Loucy (cell line): ENCODE results near the gene SRPK3.

Source experiments
- H2AFZ ChIP-seq: fragments of 200-600 bp; sonication (generic); 2 replicates; pipeline ENCODE4 v1.6.0; 2016; ENCODE audit warnings: antibody characterized with exemption, mild to moderate bottlenecking, low read length, moderate library complexity
- H3F3A ChIP-seq: fragments of 200-600 bp; 2 replicates; pipeline ENCODE4 v1.6.0; 2016; ENCODE audit warnings: antibody characterized with exemption, low read depth, mild to moderate bottlenecking
- H3K27me3 ChIP-seq: fragments of 200-600 bp; sonication (generic); 2 replicates; pipeline ENCODE4 v1.6.1; 2014; ENCODE audit warnings: low read length, mild to moderate bottlenecking; ENCODE audit not compliant: insufficient read depth, poor library complexity, severe bottlenecking
- H3K36me3 ChIP-seq: fragments of 200-600 bp; sonication (generic); 2 replicates; pipeline ENCODE4 v1.6.1; 2016; ENCODE audit warnings: low read length; ENCODE audit not compliant: insufficient read depth
- H3K4me1 ChIP-seq: fragments of 200-600 bp; sonication (generic); 2 replicates; pipeline ENCODE4 v1.5.1; 2014; ENCODE audit warnings: low read length, mild to moderate bottlenecking; ENCODE audit not compliant: insufficient read depth, poor library complexity, severe bottlenecking
- H3K4me2 ChIP-seq: fragments of 200-600 bp; sonication (generic); 2 replicates; pipeline ENCODE4 v1.6.0; 2014; ENCODE audit warnings: antibody characterized with exemption, low read length, low read depth, mild to moderate bottlenecking; ENCODE audit not compliant: poor library complexity, severe bottlenecking
- H3K4me3 ChIP-seq: fragments of 200-600 bp; sonication (generic); 2 replicates; pipeline ENCODE4 v1.5.1; 2014; ENCODE audit warnings: low read length, mild to moderate bottlenecking, mixed read lengths; ENCODE audit not compliant: poor library complexity, severe bottlenecking
- H3K79me2 ChIP-seq: fragments of 200-600 bp; sonication (generic); 2 replicates; pipeline ENCODE4 v1.6.1; 2014; ENCODE audit warnings: low read length; ENCODE audit not compliant: insufficient read depth
- H3K9ac ChIP-seq: fragments of 200-600 bp; sonication (generic); 2 replicates; pipeline ENCODE4 v1.6.0; 2014; ENCODE audit warnings: mild to moderate bottlenecking, low read depth, low read length, moderate library complexity; ENCODE audit not compliant: poor library complexity, severe bottlenecking
- H3K9me2 ChIP-seq: fragments of 200-600 bp; sonication (generic); replicated peaks from 2 replicates; pipeline ENCODE4 v1.6.1; 2016; ENCODE audit warnings: low read depth, low read length, mixed read lengths
- H3K9me3 ChIP-seq: fragments of 200-600 bp; sonication (generic); 2 replicates; pipeline ENCODE4 v1.6.1; 2014; ENCODE audit warnings: mild to moderate bottlenecking, antibody characterized with exemption, low read length, low read depth; ENCODE audit not compliant: insufficient read depth
- H4K20me1 ChIP-seq: fragments of 200-600 bp; sonication (generic); 2 replicates; pipeline ENCODE4 v1.6.0; 2014; ENCODE audit warnings: antibody characterized with exemption, low read length, mild to moderate bottlenecking; ENCODE audit not compliant: insufficient read depth, poor library complexity, severe bottlenecking
- CTCF ChIP-seq: fragments of 200-600 bp; sonication (generic); conservative IDR thresholded peaks from 2 replicates; pipeline ENCODE4 v1.5.1; 2014; ENCODE audit warnings: mild to moderate bottlenecking, antibody characterized with exemption, low read length
- EZH2phosphoT487 ChIP-seq: fragments of 200-600 bp; IDR thresholded peaks from 2 replicates; pipeline ENCODE4 v1.6.1; 2018; ENCODE audit warnings: antibody characterized with exemption, mild to moderate bottlenecking, moderate library complexity, borderline replicate concordance

SRPK3 gene

GRCh38 chrX:153764786-153765137 is 16.1 kb upstream of the SRPK3 start:
- TF ChIP-seq CTCF (no peak), EZH2phosphoT487 (no peak)
- no peaks in the 10 kb centered on the region for H3K9me3 ChIP-seq
- H3K79me2 ChIP-seq, result no peaks in the 10 kb centered on the region
- no peaks in the 10 kb centered on the region for H3F3A ChIP-seq
- no peaks in the 10 kb centered on the region for H4K20me1 ChIP-seq
- no peak overlapping the region for H3K4me3 ChIP-seq
- no peak overlapping the region for H2AFZ ChIP-seq
- H3K4me1 ChIP-seq, result peaks cover 4% of the 10 kb centered on the region
- no peaks in the 10 kb centered on the region for H3K36me3 ChIP-seq
- H3K9me2 ChIP-seq, result no peaks in the 10 kb centered on the region
- H3K9ac ChIP-seq, result no peak overlapping the region
- H3K27me3 ChIP-seq, result no peaks in the 10 kb centered on the region
- H3K4me2 ChIP-seq, result no peak overlapping the region

DNA sequence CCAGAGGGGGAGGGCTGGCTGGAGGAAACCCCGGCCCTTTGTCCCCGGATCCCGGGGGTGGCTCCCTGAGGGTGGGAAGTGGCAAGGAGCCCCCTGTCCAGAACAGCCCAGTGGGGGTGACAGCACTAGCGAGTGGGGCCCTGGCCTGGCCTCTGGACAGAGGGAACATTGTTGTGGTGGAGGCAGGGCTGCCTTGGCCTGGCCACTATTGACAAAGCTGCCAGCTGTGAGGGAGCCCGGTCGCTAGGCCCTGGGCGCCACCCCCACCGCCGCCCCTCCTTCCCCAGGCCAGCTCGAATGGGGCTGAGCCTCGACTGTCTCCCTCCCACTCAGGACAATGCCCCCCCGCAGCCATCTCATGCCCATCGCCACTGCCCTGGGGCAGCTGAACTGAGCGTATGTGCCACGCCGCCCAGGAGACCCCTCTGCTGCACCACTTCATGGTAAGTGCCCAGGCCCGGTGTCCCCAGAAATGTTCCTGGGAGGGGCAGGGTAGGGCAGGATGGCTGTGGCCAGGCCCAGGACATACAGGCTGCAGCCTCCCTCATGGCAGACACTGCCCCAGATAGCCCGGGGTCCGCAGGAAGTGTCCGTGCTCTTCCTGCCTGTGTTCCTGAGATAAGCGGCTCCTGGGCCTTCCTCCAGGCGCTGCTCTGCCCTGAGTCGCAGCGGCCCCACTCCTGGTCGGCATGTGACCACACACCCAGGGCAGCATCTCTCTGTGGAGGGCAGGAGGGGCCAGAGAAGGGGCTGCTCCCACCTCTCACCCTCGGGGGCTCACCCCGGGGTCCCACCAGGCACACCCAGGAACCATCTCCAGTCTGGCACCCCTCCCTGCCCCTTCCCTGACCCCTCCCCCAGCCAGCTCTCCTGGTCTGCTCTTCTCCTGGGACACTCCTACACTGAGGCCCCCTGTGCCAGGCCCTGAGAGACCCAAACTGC is 15.4 kb upstream of the SRPK3 start:
- no peaks in the 10 kb centered on the region for H4K20me1 ChIP-seq
- no peaks in the 10 kb centered on the region for H3K9me3 ChIP-seq
- H3K4me2 ChIP-seq, result peak overlapping the region; percentile 68
- H2AFZ ChIP-seq, result no peak overlapping the region
- no peaks in the 10 kb centered on the region for H3K79me2 ChIP-seq
- peak overlapping the region; percentile 64 for H3K4me3 ChIP-seq
- no peaks in the 10 kb centered on the region for H3K9me2 ChIP-seq
- no peak for TF ChIP-seq EZH2phosphoT487
- TF ChIP-seq CTCF, result no peak
- H3K4me1 ChIP-seq, result peaks cover 4% of the 10 kb centered on the region
- H3K27me3 ChIP-seq, result no peaks in the 10 kb centered on the region
- H3F3A ChIP-seq, result no peaks in the 10 kb centered on the region
- no peaks in the 10 kb centered on the region for H3K36me3 ChIP-seq
- H3K9ac ChIP-seq, result peak overlapping the region; percentile 56

DNA sequence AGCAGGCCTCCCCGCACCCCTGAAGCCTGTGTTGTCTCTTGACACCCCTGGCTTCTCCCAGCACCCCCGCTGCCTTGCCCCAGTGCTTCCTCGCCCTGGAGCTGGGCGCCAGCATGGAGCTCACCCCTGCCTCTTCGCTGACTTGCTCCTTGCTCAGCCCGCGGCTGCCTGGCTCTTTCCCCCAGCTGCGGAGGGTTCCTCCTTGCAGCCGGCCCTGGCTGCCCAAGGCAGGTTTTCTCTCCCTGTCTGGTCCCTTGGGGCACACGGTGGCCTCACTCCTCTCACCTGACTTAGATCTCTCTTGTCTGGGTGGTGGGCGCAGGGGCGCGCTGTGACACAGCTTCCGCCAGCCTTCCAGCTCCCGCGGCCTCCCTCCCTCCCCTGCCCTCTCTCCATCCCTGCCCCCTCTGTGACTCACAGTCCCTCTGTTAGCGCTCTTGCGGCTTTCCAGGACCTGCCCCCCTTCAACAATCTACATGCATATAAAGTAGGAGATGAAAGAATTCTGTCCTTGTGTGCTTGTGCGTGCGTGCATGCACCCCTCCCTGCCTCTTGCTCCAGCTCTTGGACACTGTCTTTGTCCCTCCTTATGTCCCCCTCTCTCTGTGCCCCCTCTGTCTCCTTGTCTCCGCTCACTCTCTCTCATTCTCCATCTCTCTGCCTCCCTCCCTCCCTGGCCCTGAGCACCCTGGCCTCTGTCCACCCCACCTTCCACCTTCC is 14.6 kb upstream of the SRPK3 start:
- peaks cover 4% of the 10 kb centered on the region for H3K4me1 ChIP-seq

More for the DNA sequence above, 14.6 kb upstream of the SRPK3 start:
- Histone ChIP-seq H3F3A (no peaks in the 10 kb centered on the region), H3K79me2 (no peaks in the 10 kb centered on the region), H4K20me1 (no peaks in the 10 kb centered on the region), H3K36me3 (no peaks in the 10 kb centered on the region), H3K9ac (peak overlapping the region; percentile 56), H3K27me3 (no peaks in the 10 kb centered on the region), H3K4me3 (peak overlapping the region; percentile 64), H2AFZ (0 out of 2 replicates have a peak overlapping the region, but pooled peaks have one; percentile 35), H3K9me2 (no peaks in the 10 kb centered on the region), H3K4me2 (peak overlapping the region; percentile 68), H3K9me3 (no peaks in the 10 kb centered on the region)
- no peak for TF ChIP-seq CTCF
